Upper lobe of left lung (tissue), 6 donors: Measurements from ENCODE around the gene TOX2. TPM values are rescaled to one million over a fixed set of nuclear protein-coding genes. Genes with fewer than 3 reads are reported as not detected.

Source experiments
- ATAC-seq, 2 donors: fragments of 200-7000 bp; cut with Tn5 transposase; one replicate each; pipeline ENCODE4 v1.9.1; 2022; ENCODE audit warnings: mild to moderate bottlenecking in 2 of 2, moderate library complexity in 2 of 2; ENCODE audit not compliant: low FRiP score in 2 of 2
- DNase-seq, 2 donors: peaks; one replicate each; pipeline ENCODE4 v3.0.0-alpha.2; 2019 to 2020
- H3K27ac ChIP-seq, 4 donors: fragments of 200-600 bp; sonication (generic); one replicate each; pipeline ENCODE4 v1.5.1; 2016 to 2019
- H3K27me3 ChIP-seq, 4 donors: fragments of 200-600 bp; sonication (generic); one replicate each; pipeline ENCODE4 v1.5.1; 2017 to 2019
- H3K36me3 ChIP-seq, 4 donors: fragments of 200-600 bp; sonication (generic); one replicate each; pipeline ENCODE4 v1.5.1; 2016 to 2019
- H3K4me1 ChIP-seq, 4 donors: fragments of 200-600 bp; sonication (generic); one replicate each; pipeline ENCODE4 v1.5.1; 2018 to 2019
- H3K4me3 ChIP-seq, 4 donors: fragments of 200-600 bp; sonication (generic); one replicate each; pipeline ENCODE4 v1.5.1; 2017 to 2019; ENCODE audit warnings: mild to moderate bottlenecking in 2 of 4, moderate library complexity in 1 of 4
- H3K9me3 ChIP-seq, 4 donors: fragments of 200-600 bp; sonication (generic); one replicate each; pipeline ENCODE4 v1.5.1; 2018 to 2019
- EP300 ChIP-seq, 4 donors: sonication (generic); formaldehyde crosslinking; IDR thresholded peaks; one replicate each; pipeline ENCODE4 v1.5.1; 2017; ENCODE audit warnings: antibody characterized with exemption in 4 of 4, control low read depth in 2 of 4
- POLR2A ChIP-seq, 4 donors: fragments of 450-650 bp; IDR thresholded peaks; one replicate each; pipeline ENCODE4 v1.5.1; 2016 to 2017; ENCODE audit warnings: antibody characterized with exemption in 4 of 4, mild to moderate bottlenecking in 2 of 4
- POLR2AphosphoS5 ChIP-seq, 2 donors: sonication (generic); formaldehyde crosslinking; IDR thresholded peaks; one replicate each; pipeline ENCODE4 v1.5.1; 2017; ENCODE audit warnings: antibody characterized with exemption in 2 of 2
- WGBS, 2 donors: methylation state at CpG; one replicate each; pipeline ENCODE4 v1.1.5; 2017 to 2018; 5-methylcytosine and 5-hydroxymethylcytosine counted together
- total RNA-seq, 6 donors: library from RNA; depleted of rRNA in 4 of 6; stranded (reverse); fragments of >200 nt in 4 of 6; gene quantifications; one replicate each; pipeline versions ENCODE4 v1.1.0 to v1.2.1, GENCODE V29; 2016 to 2021
- TF ChIP-seq, protein P1 (sequence below), 6 experiments: fragments of 450-650 bp in 4 of 6; fragments of 200-600 bp in 2 of 6; sonication (generic) in 2 of 6; IDR thresholded peaks; one replicate each; pipeline ENCODE4 v1.5.1; 2016 to 2019; ENCODE audit warnings: antibody characterized with exemption in 6 of 6
- donor health status: DM: no; HTN: no; CAD: no; lungs with moderate emphysema.
- donor health status: DM: no; HTN: yes; CAD: no; lungs with severe emphysema.

The TOX2 gene
- total RNA-seq, 6 donors from 2014 or later: 7.2 to 29.3 (median 23.7) TPM

DNA sequence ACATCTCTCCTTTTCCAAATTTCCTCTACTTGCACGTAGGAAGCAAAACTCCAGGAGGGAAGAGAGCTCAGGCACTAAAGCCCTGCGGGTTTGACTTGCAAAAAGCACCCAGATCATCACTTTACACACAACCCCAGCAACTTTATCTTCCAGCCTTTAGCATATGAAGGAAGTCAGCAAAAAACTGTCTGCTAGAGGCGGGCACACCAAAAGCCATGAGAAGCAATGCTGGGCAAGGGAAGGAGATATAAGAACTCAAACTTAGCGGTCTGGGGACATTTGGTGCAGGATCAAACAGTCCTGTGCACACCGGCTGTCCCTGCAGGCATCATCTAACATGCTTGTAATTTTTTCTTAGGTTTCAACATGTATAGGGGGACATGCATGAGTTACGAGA, 159.0 kb downstream of the TOX2 start:
- H3K36me3 ChIP-seq: peaks cover 0 to 4% (median 2%) of the 10 kb centered on the region in 4 donors
- DNase-seq: no peak
- ATAC-seq: no peak
- peaks cover 3 to 18% (median 5%) of the 10 kb centered on the region in 4 donors for H3K4me1 ChIP-seq
- TF ChIP-seq, protein P1, sequence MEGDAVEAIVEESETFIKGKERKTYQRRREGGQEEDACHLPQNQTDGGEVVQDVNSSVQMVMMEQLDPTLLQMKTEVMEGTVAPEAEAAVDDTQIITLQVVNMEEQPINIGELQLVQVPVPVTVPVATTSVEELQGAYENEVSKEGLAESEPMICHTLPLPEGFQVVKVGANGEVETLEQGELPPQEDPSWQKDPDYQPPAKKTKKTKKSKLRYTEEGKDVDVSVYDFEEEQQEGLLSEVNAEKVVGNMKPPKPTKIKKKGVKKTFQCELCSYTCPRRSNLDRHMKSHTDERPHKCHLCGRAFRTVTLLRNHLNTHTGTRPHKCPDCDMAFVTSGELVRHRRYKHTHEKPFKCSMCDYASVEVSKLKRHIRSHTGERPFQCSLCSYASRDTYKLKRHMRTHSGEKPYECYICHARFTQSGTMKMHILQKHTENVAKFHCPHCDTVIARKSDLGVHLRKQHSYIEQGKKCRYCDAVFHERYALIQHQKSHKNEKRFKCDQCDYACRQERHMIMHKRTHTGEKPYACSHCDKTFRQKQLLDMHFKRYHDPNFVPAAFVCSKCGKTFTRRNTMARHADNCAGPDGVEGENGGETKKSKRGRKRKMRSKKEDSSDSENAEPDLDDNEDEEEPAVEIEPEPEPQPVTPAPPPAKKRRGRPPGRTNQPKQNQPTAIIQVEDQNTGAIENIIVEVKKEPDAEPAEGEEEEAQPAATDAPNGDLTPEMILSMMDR (IDR thresholded peaks at IDR 0.05): no peak
- no peak for TF ChIP-seq EP300 (IDR thresholded peaks at IDR 0.05)
- TF ChIP-seq POLR2AphosphoS5 (IDR thresholded peaks at IDR 0.05): no peak
- no peak for TF ChIP-seq POLR2A (IDR thresholded peaks at IDR 0.05)
- no peaks in the 10 kb centered on the region for H3K27me3 ChIP-seq
- no peak overlapping the region for H3K4me3 ChIP-seq
- no peak overlapping the region for H3K27ac ChIP-seq
- H3K9me3 ChIP-seq: no peaks in the 10 kb centered on the region
- 80 to 82% methylated on average over 6 of the region's 6 CpGs for WGBS, 2 donors

DNA sequence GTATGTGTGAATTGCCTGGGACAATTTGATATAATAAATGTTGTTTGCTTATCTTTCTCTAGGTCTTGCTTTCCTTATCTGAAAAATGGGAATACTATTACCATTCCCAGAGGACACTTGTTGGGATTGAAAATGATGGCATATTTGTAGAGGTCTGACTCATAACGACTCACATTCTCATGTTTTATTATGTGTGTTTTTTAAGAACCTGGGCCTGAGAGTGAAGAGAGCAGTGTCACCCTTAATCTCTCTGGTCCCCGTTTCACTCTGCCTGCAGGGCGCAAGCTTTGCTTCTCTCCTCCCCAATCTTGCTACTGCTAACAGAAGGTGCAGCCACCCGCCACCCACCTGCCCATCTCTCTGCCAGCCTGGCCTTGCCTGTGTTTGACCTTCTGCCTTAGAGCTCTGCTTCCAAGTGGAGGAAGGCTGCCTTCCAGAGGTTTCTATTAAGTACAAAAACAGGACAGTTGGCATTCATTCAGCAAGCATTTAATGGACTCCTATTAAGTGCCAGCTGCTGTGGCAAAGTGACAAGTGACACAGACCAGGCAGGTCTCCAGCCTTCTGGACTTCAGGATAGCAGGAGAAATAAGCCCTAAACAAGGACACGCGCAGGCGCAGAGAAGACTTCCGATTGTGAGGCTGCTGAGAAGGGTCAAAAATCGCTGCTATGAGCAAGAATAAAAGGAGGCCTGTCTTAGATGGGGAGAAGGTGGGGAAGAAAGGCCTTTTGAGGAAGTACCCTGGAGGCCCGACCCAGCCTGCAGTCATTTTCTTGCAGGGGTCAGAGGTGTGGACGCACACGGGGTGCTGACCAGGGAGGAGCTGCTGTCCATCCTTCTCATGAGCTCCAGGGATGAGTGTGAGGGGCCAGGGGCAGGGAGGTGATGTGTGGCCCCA, 159.8 kb downstream of the TOX2 start:
- DNase-seq (no peak), ATAC-seq (no peak)
- H3K9me3 ChIP-seq: no peaks in the 10 kb centered on the region

DNA sequence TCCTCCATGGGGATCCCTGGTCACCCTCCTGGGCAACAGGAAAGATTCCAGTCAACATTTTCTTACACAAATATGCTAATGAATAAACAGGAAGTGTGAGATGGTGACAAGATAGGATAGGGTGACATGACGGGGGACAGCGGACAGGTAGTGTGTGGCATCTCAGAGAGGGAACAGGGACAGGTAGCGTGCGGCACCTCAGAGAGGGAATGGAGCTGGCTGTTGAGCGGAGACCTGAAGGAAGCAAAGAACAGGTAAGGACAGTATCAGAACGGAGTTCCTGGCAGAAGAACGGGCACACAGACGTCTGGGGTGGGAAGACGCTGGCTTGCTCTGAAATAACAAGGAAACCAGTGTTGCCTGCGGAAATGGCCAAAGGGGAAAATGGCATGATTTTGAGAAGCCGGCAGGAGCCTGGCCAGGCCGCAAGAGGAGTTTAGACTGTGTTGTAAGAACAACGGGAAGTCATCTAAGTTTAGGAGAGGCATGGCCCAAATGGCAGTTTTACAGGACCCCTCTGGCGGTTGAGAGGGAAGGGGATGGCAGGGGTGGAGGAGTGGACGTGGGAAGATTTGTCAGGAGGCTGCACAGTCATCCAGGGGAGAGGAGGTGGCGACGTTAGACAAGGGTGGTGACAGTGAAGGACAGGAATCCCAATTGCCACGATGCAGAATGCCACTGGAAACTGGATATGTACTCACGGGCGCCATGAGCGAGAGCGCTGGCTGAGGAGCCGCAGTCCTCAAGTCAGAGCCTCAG, 160.7 kb downstream of the TOX2 start:
- TF ChIP-seq, protein P1 (IDR thresholded peaks at IDR 0.05): no peak
- TF ChIP-seq POLR2A (IDR thresholded peaks at IDR 0.05): no peak
- DNase-seq (peak in 1 of 2 donors; percentile 59), ATAC-seq (no peak)
- 77 to 92% methylated on average over 23 of the region's 23 CpGs for WGBS, 2 donors
- Histone ChIP-seq H3K4me3 (no peak overlapping the region), H3K4me1 (peaks cover 0 to 14% (median 6%) of the 10 kb centered on the region in 4 donors), H3K27ac (peak overlapping the region in 1 of 4 donors; percentile 54), H3K36me3 (no peaks in the 10 kb centered on the region), H3K9me3 (no peaks in the 10 kb centered on the region), H3K27me3 (no peaks in the 10 kb centered on the region)

More for the DNA sequence above, 159.8 kb downstream of the TOX2 start:
- no peak overlapping the region for H3K4me3 ChIP-seq
- no peak for TF ChIP-seq EP300 (IDR thresholded peaks at IDR 0.05)
- TF ChIP-seq, protein P1 (IDR thresholded peaks at IDR 0.05): no peak
- TF ChIP-seq POLR2A (IDR thresholded peaks at IDR 0.05): no peak
- TF ChIP-seq POLR2AphosphoS5 (IDR thresholded peaks at IDR 0.05): no peak
- peaks cover 0 to 14% (median 3%) of the 10 kb centered on the region in 4 donors for H3K4me1 ChIP-seq
- H3K27me3 ChIP-seq: no peaks in the 10 kb centered on the region
- H3K36me3 ChIP-seq: no peaks in the 10 kb centered on the region
- WGBS, 2 donors: 74 to 81% methylated on average over 12 of the region's 12 CpGs
- peak overlapping the region in 1 of 4 donors; percentile 54 for H3K27ac ChIP-seq

DNA sequence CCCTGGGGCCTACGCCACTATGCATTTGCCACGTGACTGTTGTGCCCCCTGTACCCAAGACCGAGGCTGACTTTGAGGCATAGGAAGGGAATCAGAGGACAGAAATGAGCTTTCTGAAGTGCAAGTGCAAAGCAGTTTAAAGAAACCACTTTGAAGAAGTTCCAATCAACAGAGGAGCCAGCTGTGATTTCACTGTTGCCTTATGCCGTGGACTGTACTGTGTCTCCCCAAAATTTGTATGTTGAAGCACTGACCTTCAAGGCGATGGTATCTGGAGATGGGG, 161.2 kb downstream of the TOX2 start:
- no peaks in the 10 kb centered on the region for H3K36me3 ChIP-seq
- H3K4me3 ChIP-seq: no peak overlapping the region
- 83 to 94% methylated on average over 3 to 5 of the region's 5 CpGs for WGBS, 2 donors
- no peaks in the 10 kb centered on the region for H3K9me3 ChIP-seq
- H3K27me3 ChIP-seq: no peaks in the 10 kb centered on the region
- peak overlapping the region in 1 of 4 donors; percentile 54 for H3K27ac ChIP-seq
- ATAC-seq (no peak), DNase-seq (no peak)
- TF ChIP-seq EP300 (IDR thresholded peaks at IDR 0.05): no peak
- TF ChIP-seq POLR2AphosphoS5 (IDR thresholded peaks at IDR 0.05): no peak
- TF ChIP-seq, protein P1 (IDR thresholded peaks at IDR 0.05): no peak
- TF ChIP-seq POLR2A (IDR thresholded peaks at IDR 0.05): no peak
- H3K4me1 ChIP-seq: peaks cover 0 to 19% (median 7%) of the 10 kb centered on the region in 4 donors
